ENCODE data around the gene USP6.
"Not testable (repeated sequence)": the region's sequence is repeated elsewhere in the genome, so short reads cannot be mapped to it uniquely, and the experiment has no call there.

Gene USP6

DNA sequence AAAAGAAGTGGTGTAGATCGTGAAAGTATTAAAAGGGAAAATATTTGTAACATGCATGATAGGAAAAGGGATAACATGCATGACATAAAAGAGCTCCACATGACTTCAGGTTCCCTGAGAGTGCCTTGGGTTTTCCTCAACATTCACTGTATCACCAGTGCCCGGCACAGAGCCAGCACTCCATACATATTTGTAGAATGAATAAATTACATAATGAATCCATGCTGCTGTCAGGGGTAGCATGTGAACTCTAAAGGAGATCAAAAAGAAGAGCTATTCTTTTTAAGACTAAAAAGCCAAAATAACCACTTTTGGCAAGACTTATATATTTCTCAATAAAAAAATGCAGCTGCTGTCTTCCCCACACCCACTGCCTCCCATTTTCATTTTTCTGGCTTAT, 78.5 kb downstream of the USP6 start:
- DNase-seq = no peak

DNA sequence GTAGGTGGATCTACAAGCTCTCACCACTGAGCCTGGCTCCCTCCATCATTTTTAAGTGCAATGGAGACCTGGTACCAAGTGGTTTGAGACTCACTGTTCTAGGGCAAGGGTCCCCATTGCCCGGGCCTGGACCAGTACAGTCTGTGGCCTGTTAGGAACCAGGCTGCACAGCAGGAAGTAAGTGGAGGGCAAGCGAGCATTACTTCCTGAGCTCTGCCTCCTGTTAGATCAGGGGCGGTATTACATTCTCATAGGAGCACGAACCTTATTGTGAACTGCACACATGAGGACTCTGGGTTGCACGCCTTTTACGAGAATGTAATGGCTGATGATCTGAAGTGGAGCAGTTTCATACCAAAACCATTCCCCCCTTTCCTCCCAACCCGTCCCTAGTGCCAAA, 82.6 kb downstream of the USP6 start:
- no peak for DNase-seq

GRCh38 chr17:5200360-5200759, 84.5 kb downstream of the USP6 start:
- DNase-seq = no peak

GRCh38 chr17:5201011-5201410, 85.2 kb downstream of the USP6 start:
- DNase-seq = no peak

- DNase-seq = no peak
Measured at GRCh38 chr17:5203178-5203907, 87.5 kb downstream of the USP6 start.

DNA sequence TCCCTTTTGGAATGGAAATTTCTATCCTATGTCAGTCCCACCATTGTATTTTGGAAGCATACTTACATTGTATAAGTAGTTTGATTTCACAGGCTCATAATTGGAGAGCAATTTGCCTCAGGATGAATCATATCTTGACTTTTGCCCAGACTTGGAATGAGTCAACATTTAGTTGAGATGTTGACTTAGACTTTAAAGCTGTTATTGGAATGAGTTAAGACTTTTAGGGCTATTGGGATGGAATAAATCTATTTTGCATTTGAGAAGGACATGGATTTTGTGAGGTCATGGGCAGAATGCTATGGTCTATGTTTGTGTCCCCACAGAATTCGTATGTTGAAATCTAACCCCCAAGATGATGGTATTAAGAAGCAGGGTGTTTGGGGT, 88.1 kb downstream of the USP6 start:
- no peak for DNase-seq

DNA sequence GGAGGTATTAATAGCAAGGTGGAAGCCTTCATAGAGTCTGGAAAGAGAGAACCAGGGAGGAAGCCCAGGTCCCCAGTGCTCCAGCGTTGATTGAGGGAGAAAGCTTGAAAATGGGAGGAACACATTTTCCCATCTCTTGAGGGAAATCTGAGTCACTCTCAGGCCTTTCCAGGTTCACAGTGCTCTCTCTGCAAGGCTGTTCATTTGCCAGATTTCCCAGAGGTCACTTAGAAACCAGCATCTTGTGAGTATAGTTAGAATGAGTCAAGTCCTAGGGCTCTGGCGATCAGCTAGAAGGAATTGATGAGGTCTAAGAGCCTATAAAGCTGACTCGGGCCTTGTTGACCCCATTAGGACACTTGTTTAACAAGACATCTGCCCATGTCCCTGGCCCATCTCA, 93.6 kb downstream of the USP6 start:
- DNase-seq = no peak

DNA sequence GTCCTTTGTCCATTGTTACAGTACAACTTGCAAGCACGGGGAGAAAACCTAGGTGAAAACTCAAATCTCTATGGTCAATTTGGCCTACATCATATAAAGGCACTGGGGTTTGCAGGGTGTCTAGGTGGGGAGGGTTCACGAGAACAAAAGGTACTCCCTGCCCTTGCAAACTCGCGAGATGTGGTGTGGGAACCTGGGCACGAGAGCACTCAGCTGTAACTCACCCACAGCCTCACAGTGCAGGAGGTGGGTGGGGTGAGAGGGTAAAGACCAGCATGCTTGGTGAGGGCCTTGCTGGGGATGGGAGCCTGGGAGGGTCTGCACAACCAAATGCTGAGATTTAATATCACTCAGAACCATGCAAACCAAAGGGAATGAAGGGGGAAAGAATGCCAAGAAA, 94.3 kb downstream of the USP6 start:
- no peak for DNase-seq

GRCh38 chr17:5210614-5211252, 94.9 kb downstream of the USP6 start:
- DNase-seq = no peak

DNA sequence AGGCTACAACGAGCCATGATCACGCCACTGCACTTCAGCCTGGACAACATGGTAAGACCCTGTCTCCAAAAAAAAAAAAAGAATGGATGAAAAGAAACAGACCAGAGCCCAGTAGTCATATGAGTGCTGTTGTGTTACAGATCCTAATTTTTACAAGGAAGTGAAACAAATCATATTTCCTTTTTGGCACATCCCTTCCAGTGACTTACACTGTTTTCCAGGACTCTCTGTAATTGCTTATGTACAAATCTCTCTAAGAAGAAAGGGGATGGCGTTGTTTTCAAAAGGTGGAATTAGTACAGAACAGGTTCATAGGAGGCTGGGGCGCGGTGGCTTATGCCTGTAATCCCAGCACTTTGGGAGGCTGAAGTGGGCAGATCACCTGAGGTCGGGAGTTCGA, 95.6 kb downstream of the USP6 start:
- DNase-seq = no peak

DNA sequence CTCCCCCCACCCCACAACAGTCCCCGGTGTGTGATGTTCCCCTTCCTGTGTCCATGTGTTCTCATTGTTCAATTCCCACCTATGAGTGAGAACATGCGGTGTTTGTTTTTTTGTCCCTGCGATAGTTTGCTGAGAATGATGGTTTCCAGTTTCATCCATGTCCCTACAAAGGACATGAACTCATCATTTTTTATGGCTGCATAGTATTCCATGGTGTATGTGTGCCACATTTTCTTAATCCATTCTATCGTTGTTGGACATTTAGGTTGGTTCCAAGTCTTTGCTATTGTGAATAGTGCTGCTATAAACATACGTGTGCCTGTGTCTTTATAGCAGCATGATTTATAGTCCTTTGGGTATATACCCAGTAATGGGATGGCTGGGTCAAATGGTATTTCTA, 101.7 kb downstream of the USP6 start:
- DNase-seq = not testable (repeated sequence)

DNA sequence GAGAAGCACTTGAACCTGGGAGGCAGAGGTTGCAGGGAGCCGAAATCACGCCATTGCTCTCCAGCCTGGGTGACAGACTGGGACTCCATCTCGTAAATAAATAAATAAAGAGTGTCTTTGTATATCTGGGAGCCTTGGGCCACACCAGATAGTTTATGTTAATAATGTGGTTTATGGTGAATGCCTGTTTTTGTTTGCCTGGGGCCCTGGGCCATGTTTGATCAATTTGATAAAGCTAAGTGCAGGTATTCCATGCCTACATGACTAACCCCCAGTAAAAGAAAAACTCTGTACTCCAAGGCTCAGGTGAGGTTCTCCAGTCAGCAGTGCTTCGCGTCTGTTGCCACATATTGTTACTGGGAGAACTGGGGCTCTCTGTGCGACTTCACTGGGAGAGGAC, 103.7 kb downstream of the USP6 start:
- DNase-seq = peak; percentile 17 to 48

- no peak for DNase-seq
Measured at GRCh38 chr17:5220074-5220473, 104.2 kb downstream of the USP6 start.

- not testable (repeated sequence) for DNase-seq
Measured at GRCh38 chr17:5221912-5222311, 106.1 kb downstream of the USP6 start.
